Measurements from ENCODE around the gene NFATC2IP. TPM values are rescaled to one million over a fixed set of nuclear protein-coding genes. Genes with fewer than 3 reads are reported as not detected.
A peak's percentile ranks its signal among the peaks of the same experiment; 100 is the strongest.

The NFATC2IP gene
- total and polyA plus RNA-seq, 10 of the 15 experiments (the other 5 are each of a cell fraction or from before 2014, with no cell fraction given), result 12.2 to 93.9 (median 46.9) TPM

DNA sequence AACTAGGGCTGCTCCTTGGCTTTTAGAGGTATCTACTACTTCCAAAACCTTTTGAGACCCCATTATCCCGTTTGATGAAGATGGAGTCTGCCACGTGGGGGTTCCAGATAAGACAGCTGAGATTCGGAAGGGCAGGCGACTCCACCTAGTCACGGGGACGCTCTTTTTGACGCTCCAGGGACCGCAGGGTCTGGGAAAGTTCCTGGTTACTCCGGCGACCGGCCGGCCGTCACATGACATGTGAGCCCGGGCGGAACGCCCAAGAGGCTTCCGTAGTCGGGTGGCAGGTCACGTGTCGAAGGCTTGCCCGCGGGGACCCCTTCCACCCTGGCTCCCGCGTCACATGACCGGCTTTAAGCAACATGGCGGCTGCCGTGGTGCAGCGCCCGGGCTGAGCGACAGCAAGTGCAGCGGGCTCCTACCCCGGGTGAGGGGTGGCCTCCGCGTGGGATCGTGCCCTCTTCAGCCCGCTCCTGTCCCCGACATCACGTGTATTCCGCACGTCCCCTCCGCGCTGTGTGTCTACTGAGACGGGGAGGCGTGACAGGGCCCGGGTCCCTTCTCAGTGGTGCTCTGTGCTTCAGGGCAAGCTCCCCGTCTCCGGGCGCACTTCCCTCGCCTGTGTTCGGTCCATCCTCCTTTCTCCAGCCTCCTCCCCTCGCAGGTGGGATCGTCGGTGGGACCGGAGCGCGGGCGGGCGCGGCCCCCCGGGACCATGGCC is 23.9 kb downstream of the NFATC2IP start, which contains the start of gene SPNS1 (continued):
- TF ChIP-seq, protein P1, sequence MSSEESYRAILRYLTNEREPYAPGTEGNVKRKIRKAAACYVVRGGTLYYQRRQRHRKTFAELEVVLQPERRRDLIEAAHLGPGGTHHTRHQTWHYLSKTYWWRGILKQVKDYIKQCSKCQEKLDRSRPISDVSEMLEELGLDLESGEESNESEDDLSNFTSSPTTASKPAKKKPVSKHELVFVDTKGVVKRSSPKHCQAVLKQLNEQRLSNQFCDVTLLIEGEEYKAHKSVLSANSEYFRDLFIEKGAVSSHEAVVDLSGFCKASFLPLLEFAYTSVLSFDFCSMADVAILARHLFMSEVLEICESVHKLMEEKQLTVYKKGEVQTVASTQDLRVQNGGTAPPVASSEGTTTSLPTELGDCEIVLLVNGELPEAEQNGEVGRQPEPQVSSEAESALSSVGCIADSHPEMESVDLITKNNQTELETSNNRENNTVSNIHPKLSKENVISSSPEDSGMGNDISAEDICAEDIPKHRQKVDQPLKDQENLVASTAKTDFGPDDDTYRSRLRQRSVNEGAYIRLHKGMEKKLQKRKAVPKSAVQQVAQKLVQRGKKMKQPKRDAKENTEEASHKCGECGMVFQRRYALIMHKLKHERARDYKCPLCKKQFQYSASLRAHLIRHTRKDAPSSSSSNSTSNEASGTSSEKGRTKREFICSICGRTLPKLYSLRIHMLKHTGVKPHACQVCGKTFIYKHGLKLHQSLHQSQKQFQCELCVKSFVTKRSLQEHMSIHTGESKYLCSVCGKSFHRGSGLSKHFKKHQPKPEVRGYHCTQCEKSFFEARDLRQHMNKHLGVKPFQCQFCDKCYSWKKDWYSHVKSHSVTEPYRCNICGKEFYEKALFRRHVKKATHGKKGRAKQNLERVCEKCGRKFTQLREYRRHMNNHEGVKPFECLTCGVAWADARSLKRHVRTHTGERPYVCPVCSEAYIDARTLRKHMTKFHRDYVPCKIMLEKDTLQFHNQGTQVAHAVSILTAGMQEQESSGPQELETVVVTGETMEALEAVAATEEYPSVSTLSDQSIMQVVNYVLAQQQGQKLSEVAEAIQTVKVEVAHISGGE (CRISPR knock-in tag; IDR thresholded peaks at IDR 0.05), result no peak
- TF ChIP-seq SMC3 (IDR thresholded peaks at IDR 0.05; ENCODE audit: borderline replicate concordance, low read length), result no peak
- TF ChIP-seq TBL1XR1 (IDR thresholded peaks at IDR 0.05; ENCODE audit: low read depth, low read length), result peak; percentile 82; the same call in 1 of the 2 replicates
- TF ChIP-seq, protein P2, sequence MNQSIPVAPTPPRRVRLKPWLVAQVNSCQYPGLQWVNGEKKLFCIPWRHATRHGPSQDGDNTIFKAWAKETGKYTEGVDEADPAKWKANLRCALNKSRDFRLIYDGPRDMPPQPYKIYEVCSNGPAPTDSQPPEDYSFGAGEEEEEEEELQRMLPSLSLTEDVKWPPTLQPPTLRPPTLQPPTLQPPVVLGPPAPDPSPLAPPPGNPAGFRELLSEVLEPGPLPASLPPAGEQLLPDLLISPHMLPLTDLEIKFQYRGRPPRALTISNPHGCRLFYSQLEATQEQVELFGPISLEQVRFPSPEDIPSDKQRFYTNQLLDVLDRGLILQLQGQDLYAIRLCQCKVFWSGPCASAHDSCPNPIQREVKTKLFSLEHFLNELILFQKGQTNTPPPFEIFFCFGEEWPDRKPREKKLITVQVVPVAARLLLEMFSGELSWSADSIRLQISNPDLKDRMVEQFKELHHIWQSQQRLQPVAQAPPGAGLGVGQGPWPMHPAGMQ (IDR thresholded peaks at IDR 0.05; ENCODE audit: borderline replicate concordance), result no peak
- TF ChIP-seq FOXM1 (IDR thresholded peaks at IDR 0.05; ENCODE audit: low read depth, low read length), result no peak
- TF ChIP-seq ZNF24 (IDR thresholded peaks at IDR 0.05), result 0 out of 2 replicates have a peak, but pooled peaks have one; percentile 23
- peak; percentile 73; the same call in 1 of the 2 replicates for TF ChIP-seq CHD2 (IDR thresholded peaks at IDR 0.05; ENCODE audit: borderline replicate concordance, low read depth, low read length)
- no peak for TF ChIP-seq EZH2 (IDR thresholded peaks at IDR 0.05; ENCODE audit: borderline replicate concordance, control insufficient read depth, low read depth, low read length)
- TF ChIP-seq SIN3A (IDR thresholded peaks at IDR 0.05; ENCODE audit: low read depth, low read length), result peak; percentile 97
- TF ChIP-seq, protein P3, sequence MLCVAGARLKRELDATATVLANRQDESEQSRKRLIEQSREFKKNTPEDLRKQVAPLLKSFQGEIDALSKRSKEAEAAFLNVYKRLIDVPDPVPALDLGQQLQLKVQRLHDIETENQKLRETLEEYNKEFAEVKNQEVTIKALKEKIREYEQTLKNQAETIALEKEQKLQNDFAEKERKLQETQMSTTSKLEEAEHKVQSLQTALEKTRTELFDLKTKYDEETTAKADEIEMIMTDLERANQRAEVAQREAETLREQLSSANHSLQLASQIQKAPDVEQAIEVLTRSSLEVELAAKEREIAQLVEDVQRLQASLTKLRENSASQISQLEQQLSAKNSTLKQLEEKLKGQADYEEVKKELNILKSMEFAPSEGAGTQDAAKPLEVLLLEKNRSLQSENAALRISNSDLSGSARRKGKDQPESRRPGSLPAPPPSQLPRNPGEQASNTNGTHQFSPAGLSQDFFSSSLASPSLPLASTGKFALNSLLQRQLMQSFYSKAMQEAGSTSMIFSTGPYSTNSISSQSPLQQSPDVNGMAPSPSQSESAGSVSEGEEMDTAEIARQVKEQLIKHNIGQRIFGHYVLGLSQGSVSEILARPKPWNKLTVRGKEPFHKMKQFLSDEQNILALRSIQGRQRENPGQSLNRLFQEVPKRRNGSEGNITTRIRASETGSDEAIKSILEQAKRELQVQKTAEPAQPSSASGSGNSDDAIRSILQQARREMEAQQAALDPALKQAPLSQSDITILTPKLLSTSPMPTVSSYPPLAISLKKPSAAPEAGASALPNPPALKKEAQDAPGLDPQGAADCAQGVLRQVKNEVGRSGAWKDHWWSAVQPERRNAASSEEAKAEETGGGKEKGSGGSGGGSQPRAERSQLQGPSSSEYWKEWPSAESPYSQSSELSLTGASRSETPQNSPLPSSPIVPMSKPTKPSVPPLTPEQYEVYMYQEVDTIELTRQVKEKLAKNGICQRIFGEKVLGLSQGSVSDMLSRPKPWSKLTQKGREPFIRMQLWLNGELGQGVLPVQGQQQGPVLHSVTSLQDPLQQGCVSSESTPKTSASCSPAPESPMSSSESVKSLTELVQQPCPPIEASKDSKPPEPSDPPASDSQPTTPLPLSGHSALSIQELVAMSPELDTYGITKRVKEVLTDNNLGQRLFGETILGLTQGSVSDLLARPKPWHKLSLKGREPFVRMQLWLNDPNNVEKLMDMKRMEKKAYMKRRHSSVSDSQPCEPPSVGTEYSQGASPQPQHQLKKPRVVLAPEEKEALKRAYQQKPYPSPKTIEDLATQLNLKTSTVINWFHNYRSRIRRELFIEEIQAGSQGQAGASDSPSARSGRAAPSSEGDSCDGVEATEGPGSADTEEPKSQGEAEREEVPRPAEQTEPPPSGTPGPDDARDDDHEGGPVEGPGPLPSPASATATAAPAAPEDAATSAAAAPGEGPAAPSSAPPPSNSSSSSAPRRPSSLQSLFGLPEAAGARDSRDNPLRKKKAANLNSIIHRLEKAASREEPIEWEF (IDR thresholded peaks at IDR 0.05; ENCODE audit: insufficient replicate concordance, low read depth, low read length), result no peak
- TF ChIP-seq, protein P4, sequence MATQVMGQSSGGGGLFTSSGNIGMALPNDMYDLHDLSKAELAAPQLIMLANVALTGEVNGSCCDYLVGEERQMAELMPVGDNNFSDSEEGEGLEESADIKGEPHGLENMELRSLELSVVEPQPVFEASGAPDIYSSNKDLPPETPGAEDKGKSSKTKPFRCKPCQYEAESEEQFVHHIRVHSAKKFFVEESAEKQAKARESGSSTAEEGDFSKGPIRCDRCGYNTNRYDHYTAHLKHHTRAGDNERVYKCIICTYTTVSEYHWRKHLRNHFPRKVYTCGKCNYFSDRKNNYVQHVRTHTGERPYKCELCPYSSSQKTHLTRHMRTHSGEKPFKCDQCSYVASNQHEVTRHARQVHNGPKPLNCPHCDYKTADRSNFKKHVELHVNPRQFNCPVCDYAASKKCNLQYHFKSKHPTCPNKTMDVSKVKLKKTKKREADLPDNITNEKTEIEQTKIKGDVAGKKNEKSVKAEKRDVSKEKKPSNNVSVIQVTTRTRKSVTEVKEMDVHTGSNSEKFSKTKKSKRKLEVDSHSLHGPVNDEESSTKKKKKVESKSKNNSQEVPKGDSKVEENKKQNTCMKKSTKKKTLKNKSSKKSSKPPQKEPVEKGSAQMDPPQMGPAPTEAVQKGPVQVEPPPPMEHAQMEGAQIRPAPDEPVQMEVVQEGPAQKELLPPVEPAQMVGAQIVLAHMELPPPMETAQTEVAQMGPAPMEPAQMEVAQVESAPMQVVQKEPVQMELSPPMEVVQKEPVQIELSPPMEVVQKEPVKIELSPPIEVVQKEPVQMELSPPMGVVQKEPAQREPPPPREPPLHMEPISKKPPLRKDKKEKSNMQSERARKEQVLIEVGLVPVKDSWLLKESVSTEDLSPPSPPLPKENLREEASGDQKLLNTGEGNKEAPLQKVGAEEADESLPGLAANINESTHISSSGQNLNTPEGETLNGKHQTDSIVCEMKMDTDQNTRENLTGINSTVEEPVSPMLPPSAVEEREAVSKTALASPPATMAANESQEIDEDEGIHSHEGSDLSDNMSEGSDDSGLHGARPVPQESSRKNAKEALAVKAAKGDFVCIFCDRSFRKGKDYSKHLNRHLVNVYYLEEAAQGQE (IDR thresholded peaks at IDR 0.05; ENCODE audit: low read depth, low read length), result peak; percentile 55; the same call in 1 of the 2 replicates
- TF ChIP-seq, protein P5, sequence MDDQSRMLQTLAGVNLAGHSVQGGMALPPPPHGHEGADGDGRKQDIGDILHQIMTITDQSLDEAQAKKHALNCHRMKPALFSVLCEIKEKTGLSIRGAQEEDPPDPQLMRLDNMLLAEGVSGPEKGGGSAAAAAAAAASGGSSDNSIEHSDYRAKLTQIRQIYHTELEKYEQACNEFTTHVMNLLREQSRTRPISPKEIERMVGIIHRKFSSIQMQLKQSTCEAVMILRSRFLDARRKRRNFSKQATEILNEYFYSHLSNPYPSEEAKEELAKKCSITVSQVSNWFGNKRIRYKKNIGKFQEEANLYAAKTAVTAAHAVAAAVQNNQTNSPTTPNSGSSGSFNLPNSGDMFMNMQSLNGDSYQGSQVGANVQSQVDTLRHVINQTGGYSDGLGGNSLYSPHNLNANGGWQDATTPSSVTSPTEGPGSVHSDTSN (IDR thresholded peaks at IDR 0.05; ENCODE audit: insufficient replicate concordance, low read depth, low read length), result peak; percentile 71
- peak; percentile 79; the same call in 1 of the 3 replicates for TF ChIP-seq POU2F2 (IDR thresholded peaks at IDR 0.05; ENCODE audit: borderline replicate concordance, low read depth, low read length)
